ENCODE data around the gene ALKBH5.

- TF ChIP-seq CTCF (IDR thresholded peaks at IDR 0.05): no peak
- TF ChIP-seq EZH2phosphoT487 (IDR thresholded peaks at IDR 0.05): no peak
- no peak for TF ChIP-seq EZH2 (IDR thresholded peaks at IDR 0.05)
These were observed 11.2 kb downstream of the ALKBH5 start for GRCh38 chr17:18194804-18195203.

Measured in neural progenitor cell (in vitro differentiated cells).